GM19351 (cell line): Measurements from ENCODE around the gene ILKAP.

Experiments used
- ATAC-seq: cut with Tn5 transposase; IDR thresholded peaks from one replicate; pipeline ENCODE4 v1.9.1; 2021; ENCODE audit warnings: mild to moderate bottlenecking, moderate library complexity; ENCODE audit not compliant: unreplicated experiment

ILKAP gene

DNA sequence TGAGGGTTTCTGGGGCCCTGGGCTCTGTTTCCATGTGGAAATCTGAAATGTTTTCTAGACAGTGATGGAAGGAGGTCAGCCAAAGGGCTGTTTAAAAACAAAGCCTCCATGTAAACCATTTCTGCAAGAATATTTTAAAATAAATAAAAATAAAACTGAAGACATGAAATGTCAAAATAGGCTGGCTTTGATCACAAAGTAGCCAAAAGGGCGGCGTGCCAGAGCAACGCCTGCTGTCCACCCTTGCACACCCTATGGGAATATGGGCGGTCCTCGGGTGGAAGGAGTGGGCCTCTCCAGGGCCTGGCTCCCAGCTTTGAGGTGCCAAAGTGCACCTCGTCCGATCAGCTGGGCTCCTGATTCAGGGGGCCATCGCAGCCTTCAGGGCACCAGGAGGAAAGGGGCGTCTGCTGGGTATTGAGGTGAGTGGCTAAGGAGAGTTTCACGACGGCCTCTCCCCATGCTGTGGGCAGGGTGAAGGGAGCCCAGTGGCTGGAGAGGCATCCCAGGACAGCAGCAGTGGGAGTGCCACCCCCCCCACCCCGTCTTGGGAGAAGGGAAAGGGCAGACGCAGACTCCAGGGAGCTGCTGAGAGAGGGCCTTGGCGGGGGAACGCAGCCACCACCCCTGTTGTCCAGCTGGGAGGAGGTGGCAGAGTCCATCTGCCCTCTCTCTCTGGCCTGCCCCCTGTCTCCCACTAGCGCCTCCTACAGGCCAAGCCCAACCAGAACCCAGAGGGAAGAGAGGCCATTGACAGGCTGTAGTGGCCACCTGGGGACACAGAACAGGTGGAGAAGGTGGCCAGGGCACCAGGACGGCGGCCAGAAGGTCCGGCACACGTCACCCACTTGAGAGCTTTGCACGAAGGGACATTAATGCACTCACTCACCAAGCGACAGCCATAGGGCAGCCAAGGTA lies 50.5 kb downstream of the ILKAP start:
- no peak for ATAC-seq

- no peak for ATAC-seq
Measured at GRCh38 chr2:238151628-238152235, 51.8 kb downstream of the ILKAP start.

DNA sequence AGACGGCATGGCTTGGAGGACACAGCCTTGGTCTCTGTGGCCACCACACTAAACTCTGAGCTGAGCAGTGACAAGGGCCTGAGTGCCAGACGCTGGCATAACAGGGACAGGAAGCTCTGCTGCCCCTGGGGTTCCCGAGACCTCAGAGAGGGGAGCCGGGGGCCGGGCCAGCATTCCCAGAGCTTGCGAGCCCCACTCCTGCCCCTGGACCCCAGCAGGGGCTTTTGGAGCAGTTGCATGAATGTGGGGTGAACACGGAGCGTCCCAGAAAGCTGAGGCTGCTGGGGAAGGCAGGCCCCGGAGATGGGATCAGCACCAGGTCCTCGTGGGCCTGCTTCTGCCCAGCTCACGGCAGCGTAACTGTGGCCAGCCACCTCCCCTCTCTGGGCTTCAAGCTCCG lies 52.3 kb downstream of the ILKAP start:
- no peak for ATAC-seq

GRCh38 chr2:238150686-238151085 lies 52.8 kb downstream of the ILKAP start:
- ATAC-seq = no peak

DNA sequence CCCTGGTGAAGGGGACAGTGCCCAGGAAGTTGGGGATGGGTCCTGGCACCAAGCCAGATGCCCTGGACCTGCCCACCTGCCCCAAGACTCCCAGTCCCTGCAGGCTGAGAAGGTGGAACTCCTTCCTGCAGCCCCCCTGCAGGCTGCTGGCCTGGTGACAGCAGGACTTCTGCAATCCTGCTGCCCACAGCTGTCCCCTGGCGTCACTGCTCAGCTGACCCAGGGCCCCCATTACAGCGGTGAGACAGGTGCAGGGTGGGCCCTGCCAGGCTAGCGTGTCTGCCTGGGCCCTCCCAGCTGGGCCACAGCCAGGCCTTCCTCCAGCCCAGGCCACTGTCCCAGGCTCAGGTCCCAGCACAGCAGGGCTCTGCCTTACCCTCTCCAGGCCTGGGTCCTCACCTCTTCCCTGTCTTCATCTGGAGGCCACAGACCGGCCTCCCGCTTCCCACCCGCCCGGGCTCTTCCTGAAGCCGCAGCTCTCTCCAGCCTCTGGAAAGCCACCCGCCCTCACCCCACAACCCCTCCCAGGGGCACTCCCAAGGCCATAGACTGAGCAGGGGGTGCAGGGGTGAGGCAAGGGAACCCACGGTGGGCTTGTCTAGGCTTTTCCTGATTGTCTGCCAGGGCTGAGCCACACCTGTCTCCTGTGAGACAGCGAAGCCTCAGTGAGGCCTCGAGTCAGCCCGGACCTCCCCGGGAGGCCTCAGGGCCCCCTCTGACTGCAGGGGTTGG lies 53.5 kb downstream of the ILKAP start:
- ATAC-seq = no peak

DNA sequence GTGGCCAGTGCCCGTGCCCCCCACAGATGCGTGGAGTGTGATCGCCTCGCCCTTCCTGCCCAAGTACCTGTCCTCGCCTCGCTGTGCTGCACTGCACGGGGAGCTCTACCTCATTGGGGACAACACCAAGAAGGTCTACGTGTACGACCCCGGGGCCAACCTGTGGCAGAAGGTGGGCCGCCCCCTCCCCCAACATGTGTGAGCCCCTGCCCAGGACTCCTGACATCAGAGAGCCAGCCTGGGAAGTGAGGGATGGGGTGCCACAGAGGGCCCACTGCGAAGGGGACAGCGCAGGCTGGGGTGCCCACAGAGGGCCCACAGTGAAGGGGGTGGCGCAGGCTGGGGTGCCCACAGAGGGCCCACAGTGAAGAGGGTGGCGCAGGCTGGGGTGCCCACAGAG lies 54.5 kb downstream of the ILKAP start:
- no peak for ATAC-seq

- no peak for ATAC-seq
Measured at GRCh38 chr2:238146884-238147544, 56.5 kb downstream of the ILKAP start.

DNA sequence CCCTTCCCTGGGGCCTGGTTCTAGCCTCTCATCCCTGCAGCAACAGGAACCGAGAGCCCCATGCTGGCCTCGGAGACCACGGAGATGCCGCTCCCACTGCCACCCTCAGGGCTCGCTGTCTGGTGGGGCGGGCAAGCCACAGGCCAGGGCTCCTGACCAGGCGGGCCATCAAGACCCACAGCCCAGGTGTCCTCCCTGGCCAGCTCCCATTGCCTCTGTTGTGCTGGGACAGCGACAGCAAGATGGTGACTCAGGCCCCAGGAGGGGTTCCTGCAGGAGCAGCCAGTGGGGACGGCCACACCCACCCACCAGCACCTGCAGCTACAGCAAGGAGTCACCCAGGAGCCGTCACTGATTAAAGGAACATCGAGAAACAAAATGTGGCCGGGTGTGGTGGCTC lies 57.6 kb downstream of the ILKAP start:
- ATAC-seq = no peak

- no peak for ATAC-seq
Measured at GRCh38 chr2:238145046-238145445, 58.4 kb downstream of the ILKAP start.

- no peak for ATAC-seq
Measured at GRCh38 chr2:238144262-238144661, 59.2 kb downstream of the ILKAP start.

GRCh38 chr2:238143239-238143951 lies 60.1 kb downstream of the ILKAP start:
- ATAC-seq = no peak

DNA sequence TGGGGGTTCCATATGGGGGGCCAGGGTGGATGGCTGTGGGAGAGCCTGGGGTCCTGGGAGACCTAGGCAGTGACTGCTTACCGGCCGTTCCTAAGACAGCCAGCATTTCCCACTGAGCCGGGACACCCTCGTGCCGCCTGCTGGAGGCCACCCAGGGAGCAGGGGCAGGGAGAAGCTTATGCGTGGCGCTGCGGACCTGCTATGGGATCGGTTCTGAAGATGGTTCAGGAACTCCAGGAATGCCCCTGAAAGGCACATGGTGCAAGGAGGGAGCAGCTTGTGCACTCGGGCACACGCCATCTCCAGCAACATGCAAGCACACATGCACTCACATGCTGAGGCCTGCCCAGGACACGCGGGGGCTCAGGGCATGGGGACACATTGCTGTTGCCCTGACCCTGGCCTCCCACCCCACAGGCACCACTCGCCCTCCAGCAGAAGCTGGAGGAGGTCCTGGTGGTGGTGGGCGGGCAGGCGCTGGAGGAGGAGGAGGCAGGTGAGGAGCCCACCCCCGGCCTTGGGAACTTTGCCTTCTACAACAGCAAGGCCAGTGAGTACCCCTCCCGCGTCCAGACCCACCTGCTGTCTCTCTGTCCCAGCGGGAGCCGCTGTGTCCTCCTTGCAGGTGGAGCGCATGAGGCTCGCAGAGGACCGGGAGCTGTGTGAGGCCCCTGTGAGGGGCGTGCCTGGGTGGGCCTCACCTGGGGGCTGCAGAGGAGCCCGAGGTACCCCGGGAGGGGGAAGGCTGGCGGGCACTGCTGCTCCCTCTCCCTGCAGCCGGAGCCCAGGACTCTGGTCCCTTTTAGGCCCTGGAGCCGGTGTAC lies 60.9 kb downstream of the ILKAP start:
- no peak for ATAC-seq

- ATAC-seq = no peak
Measured at GRCh38 chr2:238141541-238142318, 61.8 kb downstream of the ILKAP start.

- ATAC-seq = no peak
Measured at GRCh38 chr2:238140721-238141540, 62.6 kb downstream of the ILKAP start.

DNA sequence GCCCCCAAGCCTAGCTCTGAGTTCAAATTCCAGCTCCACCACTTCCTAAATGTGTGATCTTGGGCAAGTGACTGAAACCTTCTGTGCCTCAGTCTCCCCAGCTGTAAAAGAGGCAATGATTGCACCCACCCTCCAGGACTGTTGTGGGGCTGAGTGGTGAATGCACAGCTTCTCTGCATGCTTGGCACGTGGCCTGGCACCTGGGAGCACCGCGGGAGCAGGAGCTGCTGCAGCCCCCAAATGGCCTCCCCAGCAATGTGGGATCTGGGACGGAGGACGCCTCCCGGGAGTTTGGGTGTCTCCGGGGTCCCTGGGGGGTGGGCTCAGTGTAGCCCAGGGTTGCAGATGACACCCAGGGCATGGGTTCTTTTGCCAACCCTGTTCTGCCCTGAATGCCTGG lies 63.5 kb downstream of the ILKAP start:
- ATAC-seq = no peak

DNA sequence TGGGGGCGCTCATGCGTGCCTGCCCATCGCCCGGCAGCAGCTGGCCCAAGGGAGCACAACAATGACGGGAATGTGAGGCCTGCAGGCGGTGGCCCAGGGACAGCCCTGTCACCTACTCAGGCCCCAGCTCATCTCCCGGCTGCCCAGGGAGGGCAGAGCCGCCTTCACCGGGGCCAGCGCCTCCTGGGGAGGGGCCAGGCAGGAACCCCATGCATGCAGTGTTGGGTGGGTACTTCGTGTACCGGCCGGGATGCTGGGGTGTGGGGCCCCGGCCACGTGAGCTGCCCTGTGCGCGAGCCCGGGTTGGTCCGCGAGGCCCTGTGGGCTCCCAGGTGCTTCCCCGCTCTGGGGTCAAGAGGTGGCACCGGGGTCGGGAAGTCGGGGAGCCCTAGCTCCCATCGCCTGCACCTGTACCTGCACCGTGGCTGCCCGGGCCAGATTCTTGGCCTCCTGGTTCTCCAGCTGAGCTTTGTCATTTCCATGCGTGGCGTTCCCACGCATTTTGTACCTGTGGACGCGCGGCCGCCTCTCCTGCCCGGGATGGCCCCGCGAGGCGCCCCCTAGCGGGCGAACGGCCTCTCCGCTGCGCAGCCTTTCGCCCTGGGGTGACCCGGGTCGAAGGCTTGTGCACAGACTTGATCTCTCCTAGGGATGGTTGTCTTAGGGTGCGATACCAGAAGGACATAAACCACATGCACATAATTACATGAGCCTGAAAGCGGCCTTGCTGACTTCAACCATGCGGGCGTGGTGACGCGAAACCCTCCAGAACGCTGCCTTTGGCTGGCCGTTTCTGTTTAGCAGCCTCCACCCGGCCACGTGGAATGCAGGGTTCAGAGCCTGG lies 64.1 kb downstream of the ILKAP start:
- ATAC-seq = no peak
